IPS-NIHi7 (cell line): ENCODE results near the gene SORCS3.

Experiments used
- DNase-seq: peaks from one replicate; pipeline ENCODE4 v3.0.0; 2012; ENCODE audit warnings: mixed read lengths; ENCODE audit errors: extremely low spot score

Gene SORCS3

DNA sequence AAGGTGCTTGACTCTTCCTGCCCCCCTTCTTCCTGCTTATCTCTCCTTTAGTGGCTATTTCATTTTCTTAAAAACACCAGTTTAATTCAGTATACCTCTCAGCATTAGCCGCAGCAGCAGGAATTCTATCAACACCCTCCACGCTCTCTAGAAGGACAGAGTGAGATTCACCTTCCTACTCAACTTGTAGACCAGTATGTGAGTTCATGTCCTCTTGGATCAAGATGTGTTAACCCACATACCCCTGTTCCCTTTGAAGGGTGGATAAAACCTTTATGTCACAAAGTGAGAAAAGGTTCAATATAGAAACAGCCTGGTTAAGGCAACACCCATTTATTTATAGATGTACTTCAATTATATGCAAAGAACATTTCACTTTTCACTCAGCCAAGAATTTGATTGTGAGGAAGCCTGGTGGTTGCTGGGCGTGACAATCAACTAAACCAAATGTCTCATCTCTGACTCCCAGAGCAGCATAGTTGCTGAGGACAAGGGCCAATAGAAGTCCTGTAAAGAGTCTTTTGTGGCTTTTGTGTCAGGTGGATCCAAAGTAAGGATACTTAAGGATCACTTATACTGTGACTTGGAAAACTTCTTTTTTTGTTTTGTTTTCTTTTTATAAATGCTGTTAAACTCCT, 617.1 kb downstream of the SORCS3 start:
- no peak for DNase-seq

DNA sequence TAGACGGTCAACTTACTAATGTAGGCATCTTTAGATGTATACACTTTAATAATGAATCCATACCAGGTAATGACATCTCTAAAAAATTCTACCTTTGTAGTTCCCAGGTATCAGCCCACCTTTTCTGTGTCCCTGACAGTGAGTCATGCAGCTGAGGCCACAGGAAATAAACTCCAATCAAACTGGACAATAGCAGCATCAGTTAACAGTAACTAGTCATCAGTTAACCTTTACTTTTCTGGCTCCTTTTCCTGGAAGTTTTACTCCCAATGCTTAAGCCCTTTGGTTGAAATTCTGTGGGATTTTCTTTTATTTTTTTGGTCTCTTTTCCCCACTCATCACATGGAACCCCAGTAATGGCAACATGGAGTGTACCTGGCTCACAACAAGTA, 617.6 kb downstream of the SORCS3 start:
- no peak for DNase-seq

DNA sequence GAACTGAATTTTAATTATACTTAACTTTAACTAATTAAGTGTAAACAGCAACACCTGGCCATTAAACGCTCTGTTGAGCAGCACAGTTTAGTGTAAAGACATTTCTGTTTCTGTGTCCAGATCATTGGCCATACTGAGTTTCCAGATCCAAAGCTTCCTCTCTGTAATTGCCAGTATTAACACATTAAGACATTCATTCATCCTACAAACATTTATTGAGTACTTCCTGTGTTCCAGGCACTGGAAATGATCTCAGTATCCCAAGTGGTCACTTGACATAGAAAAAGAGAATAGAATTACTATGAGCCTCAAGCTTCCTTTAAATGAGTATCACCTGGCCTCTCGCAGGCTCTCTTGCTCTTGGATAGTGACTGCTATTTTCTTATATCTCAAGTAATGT, 618.1 kb downstream of the SORCS3 start:
- DNase-seq = no peak

DNA sequence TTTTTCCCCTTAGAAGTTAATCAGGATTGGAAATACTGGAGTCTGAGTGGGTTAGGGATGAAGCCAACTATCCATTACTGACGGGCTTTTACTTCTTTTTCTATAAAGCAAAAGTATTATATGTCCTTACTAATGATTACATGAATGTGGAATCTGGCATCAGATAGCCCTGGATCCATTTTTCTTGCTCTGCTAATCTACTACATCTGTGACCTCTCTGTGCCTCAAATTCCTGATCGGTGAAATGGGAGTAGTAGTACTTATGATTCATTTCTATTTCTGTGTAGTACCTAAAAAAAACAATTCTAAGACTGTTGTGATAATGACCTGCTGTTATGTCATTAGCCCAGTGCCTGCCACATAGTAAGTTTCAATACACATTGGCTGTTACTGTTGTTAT, 621.6 kb downstream of the SORCS3 start:
- DNase-seq = no peak

DNA sequence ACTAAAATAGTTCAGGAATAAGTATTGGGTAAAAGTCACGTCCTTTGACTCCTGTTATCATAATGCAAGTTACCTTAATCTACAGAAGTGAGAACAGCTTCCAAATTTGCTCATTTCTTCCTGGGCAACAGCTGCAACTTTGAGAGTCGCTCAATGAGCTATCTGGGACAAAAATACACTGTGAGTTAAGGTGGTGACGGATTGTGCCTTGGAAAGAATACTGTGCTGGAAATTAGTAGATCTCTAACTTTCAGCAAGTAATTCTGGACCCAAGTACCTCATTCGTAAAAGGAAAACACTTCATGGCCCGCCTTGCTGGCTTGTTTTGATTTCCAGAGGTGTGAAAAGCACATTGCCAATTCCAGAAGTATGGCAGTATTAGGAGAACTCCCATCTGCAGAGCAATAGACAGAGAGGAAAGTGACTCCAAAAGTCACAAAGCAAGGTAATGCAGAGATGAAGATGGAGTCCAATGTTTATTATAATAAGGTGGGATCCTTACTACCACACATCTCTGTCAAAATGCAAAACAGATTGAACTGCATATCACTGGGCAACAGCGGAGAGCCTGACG, 626.0 kb downstream of the SORCS3 start:
- no peak for DNase-seq

DNA sequence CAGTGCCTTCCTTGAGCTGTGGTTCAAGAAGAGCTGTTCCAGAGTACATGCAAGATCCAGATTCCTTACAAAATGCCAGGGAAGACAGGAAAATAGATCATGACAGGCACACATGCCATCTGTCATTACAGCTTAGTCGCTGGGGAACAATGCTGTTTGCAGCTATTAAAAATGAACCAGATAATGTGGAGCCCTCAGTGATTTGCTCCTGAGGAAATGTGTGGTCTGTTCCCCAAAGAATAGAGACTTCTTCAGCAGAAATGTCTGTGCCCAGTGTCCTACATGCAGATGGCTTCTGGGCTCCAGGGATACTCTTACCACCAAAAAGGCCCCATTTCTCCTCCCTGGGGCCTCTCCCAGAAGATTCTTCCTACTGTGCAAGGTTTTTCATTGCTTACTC, 627.9 kb downstream of the SORCS3 start:
- no peak for DNase-seq

DNA sequence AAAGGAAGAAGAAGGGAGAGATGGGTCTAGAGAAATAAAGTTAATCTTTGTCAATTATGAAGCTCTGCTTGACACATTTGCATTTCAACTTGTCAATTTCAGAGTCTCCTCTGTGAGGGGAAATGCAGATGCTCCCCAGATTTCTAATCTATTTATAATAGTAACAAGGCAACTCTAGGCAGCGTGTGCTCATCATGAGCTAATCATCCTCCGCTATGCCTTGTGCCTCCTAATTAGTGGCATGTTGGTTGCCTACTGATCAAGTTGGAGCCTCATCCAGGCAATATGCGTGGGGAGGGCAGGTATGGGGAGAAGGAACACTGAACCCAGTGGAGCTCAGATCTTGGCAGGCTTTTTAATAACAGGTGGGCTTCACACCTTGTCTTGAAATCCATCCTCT, 628.6 kb downstream of the SORCS3 start:
- no peak for DNase-seq

DNA sequence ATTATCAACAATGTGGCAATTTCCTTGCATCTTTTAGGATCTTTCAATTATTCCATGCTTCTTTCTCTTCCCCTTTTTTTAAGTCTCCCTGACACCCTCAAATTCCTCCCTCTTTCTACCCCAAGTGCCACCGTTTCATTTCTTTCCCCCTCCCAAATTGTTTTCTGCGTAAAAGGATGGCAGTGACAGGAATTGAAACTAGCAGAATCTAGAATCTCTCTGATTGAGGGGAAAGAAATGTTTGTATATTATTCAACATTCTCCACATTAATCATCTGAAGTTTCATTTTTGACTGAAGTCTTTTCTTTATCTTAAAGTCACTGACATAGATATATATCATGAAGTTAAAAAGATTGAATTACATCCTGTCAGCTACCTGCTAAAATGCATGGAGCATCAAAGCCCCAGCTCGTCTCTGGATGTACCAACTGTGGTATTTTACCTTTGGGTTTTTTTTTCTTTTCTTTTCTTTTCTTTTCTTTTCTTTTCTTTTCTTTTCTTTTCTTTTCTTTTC, 633.5 kb downstream of the SORCS3 start:
- no peak for DNase-seq

DNA sequence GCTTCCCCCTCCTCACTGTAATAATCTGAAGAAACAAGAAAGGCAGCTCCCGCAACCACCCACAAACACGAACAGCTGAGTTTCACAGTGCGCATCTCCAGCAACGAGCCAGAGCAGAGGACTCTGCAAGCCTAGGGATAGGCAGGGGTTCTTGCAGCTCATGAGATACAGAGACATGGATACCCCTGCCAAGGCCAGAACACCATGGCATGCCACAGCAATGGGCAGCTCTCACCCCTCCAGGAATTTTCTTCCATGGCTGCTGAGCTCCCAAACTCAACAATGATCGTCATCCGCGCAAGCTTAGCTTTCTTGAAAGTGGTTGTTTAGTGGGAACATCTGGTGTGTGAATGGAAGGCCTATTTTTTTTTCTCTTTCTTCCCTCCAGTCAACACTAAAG, 637.3 kb downstream of the SORCS3 start:
- DNase-seq = no peak

DNA sequence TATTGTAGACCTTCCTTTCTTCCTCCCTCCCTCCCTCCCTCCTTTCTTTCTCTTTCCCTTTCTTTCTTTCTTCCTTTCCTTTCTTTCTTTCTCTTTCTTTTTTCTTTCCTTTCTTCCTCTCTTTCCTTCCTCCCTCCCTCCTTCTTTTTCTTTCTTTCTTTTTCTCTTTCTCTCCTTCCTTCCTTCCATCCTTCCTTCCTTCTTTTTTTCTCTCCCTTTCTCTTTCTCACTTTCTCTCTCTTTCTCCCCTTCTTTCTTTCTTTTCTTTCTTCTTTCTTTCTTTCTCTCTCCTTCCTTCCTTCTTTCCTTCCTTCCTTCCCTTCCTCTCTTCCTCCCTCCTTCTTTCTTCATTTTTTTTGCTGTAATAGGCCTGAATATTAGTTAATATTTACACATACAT, 638.0 kb downstream of the SORCS3 start:
- no peak for DNase-seq

DNA sequence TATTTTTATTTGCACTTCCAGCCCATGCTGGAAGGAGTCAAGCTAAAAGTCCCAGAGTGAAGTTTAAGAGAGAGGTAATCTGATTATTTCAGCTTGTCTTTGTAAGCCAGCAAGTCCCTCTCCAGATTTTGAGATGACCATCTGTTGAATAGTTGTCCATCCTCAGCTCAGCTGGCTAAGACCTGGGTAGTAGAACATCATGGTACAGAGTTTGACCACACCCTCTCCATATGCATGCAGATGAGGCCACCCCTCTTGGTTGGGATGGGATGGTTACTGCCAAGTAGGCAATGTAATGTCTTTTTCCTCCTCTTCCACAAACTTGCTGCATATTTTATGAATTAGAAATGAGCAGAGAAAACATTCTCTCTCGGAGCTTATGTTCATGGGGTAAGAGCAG, 639.8 kb downstream of the SORCS3 start:
- DNase-seq = no peak

DNA sequence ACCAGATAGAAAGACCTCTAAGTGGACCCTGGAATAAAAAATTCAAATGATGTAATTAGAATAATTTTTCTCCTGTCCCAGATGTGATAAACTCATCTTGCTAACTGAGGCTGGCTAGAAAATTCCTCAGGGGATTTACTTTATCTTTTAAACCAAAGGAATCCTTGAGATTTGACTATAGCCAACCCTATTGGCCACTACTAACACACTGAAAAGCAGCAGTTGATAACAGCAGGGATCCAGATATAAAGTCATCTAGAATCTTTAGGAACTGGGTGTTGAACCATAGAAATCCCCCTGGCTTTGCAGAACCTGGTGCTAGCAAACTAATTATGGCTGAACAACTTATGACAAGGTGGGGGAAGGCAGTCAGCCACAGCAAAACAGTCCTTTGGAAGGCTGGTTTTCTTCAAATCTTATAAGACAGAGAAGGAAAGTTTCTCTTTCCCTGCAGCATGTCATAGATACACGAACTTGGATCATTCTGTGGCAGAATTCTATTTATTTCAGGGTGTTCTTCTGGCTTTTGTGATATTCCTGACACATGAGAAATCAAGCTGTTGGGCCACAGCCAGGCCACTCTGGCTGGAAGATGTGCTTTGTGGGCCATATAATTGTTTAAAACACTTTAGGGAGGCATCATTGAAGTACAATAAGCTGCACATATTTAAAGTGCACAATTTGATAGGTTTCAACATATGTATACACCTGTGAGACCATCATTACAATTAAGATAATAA, 643.6 kb downstream of the SORCS3 start:
- no peak for DNase-seq

DNA sequence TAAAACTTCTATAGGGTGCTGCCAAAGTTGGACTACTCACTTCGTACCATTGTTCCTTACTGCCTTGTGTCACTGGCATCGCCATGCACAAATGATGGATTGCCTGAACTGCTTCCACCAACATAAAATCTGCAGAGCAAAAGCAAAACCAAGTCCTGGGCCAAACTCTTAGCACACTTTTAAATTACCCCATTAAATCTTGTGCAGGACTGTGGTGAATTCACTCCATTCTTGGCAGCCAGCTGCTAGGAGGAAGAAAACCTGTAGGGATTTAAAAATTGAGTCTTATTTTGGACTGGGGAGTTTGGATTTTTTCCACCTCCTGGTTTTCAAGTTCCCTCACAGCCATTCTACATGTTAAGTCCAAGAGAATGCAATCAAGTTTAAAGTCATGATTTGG, 646.9 kb downstream of the SORCS3 start:
- no peak for DNase-seq

DNA sequence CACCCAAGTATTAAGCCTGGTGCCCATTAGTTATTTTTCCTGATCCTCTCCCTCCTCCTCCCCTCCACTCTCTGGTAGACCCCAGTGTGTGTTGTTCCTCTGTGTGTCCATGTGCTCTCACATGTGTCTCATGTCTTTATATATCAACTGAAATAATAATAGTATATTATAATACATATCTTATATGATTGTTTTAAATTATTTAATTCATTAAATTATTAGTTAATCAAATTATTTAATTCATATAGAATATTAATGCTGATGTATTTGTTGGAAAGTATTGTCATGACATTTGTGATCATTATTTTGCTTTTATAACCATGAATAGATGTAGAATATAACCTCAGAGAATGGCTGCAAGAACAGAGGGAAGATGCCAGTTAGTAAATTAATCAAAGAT, 647.5 kb downstream of the SORCS3 start:
- DNase-seq = no peak

DNA sequence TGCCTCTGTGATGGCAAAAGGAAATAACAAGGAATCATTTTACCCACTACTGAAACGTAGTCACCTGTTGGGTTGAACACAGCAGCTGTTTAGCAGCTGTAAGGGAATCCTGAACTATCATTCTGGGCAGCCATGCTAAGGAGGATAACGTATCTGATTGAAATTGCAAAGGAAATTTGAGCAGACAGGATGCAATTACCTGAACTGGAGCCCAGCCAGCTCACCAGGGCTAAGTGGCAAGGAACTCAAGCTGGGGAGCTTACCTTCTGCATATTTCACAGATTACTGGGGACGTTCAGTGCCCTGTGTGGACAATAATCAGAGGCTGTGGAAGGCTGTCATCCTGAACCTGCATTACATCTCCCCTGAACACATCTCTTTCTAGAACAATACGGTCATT, 650.5 kb downstream of the SORCS3 start:
- no peak for DNase-seq

DNA sequence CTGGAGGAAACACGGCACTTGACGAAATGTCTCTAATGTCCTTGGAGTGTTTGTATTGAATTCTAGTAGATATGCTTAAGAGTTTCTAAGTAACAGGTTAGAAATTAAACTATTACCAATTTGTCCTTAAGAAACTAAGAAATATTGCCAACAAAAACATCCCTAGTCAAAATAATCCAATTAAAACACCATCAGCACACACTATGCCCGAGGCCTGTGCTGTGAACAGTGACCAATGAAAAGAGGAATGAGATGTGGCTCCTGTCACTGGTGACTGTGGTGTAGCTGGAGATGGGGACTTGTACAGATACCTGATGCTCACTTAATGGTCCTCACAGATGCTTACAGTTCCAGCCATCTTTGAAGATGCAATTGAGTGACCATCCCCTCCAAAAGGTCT, 651.1 kb downstream of the SORCS3 start:
- DNase-seq = no peak
